Measurements from ENCODE around the gene ZNF532.

ZNF532 gene

GRCh38 chr18:58953627-58954026, 89.0 kb downstream of the ZNF532 start:
- no peak for DNase-seq (ENCODE audit: low read depth)
- in situ Hi-C loops (cut with HindIII; ENCODE audit: low sequenced_read_pairs) = no loop called here
- TF ChIP-seq CTCF (IDR thresholded peaks at IDR 0.05; ENCODE audit: low read depth, low read length, missing control alignments) = no peak
- H3K4me3 ChIP-seq (ENCODE audit: low read depth, low read length) = no peak overlapping the region

- DNase-seq (ENCODE audit: low read depth) = no peak
- TF ChIP-seq CTCF (IDR thresholded peaks at IDR 0.05; ENCODE audit: low read depth, low read length, missing control alignments) = no peak
- no peak overlapping the region for H3K4me3 ChIP-seq (ENCODE audit: low read depth, low read length)
- in situ Hi-C loops (cut with HindIII; ENCODE audit: low sequenced_read_pairs) = no loop called here
Observed at GRCh38 chr18:58955001-58955400, 90.3 kb downstream of the ZNF532 start.

GRCh38 chr18:58955738-58956137, 91.1 kb downstream of the ZNF532 start:
- no peak overlapping the region for H3K4me3 ChIP-seq (ENCODE audit: low read depth, low read length)
- no peak for DNase-seq (ENCODE audit: low read depth)
- in situ Hi-C loops (cut with HindIII; ENCODE audit: low sequenced_read_pairs) = no loop called here
- no peak for TF ChIP-seq CTCF (IDR thresholded peaks at IDR 0.05; ENCODE audit: low read depth, low read length, missing control alignments)

- H3K4me3 ChIP-seq (ENCODE audit: low read depth, low read length) = no peak overlapping the region
- in situ Hi-C loops (cut with HindIII; ENCODE audit: low sequenced_read_pairs) = no loop called here
- no peak for TF ChIP-seq CTCF (IDR thresholded peaks at IDR 0.05; ENCODE audit: low read depth, low read length, missing control alignments)
- DNase-seq (ENCODE audit: low read depth) = no peak
Observed at GRCh38 chr18:58958628-58959027, 94.0 kb downstream of the ZNF532 start.

GRCh38 chr18:58960508-58960907, 95.8 kb downstream of the ZNF532 start:
- DNase-seq (ENCODE audit: low read depth) = no peak
- in situ Hi-C loops (cut with HindIII; ENCODE audit: low sequenced_read_pairs) = no loop called here
- H3K4me3 ChIP-seq (ENCODE audit: low read depth, low read length) = no peak overlapping the region
- TF ChIP-seq CTCF (IDR thresholded peaks at IDR 0.05; ENCODE audit: low read depth, low read length, missing control alignments) = no peak

- in situ Hi-C loops (cut with HindIII; ENCODE audit: low sequenced_read_pairs) = no loop called here
- H3K4me3 ChIP-seq (ENCODE audit: low read depth, low read length) = no peak overlapping the region
- DNase-seq (ENCODE audit: low read depth) = no peak
- no peak for TF ChIP-seq CTCF (IDR thresholded peaks at IDR 0.05; ENCODE audit: low read depth, low read length, missing control alignments)
Observed at GRCh38 chr18:58960946-58961722, 96.5 kb downstream of the ZNF532 start.
